ENCODE data around the gene PTPRCAP.
"Not testable (repeated sequence)": the region's sequence is repeated elsewhere in the genome, so short reads cannot be mapped to it uniquely, and the experiment has no call there.

The PTPRCAP gene

DNA sequence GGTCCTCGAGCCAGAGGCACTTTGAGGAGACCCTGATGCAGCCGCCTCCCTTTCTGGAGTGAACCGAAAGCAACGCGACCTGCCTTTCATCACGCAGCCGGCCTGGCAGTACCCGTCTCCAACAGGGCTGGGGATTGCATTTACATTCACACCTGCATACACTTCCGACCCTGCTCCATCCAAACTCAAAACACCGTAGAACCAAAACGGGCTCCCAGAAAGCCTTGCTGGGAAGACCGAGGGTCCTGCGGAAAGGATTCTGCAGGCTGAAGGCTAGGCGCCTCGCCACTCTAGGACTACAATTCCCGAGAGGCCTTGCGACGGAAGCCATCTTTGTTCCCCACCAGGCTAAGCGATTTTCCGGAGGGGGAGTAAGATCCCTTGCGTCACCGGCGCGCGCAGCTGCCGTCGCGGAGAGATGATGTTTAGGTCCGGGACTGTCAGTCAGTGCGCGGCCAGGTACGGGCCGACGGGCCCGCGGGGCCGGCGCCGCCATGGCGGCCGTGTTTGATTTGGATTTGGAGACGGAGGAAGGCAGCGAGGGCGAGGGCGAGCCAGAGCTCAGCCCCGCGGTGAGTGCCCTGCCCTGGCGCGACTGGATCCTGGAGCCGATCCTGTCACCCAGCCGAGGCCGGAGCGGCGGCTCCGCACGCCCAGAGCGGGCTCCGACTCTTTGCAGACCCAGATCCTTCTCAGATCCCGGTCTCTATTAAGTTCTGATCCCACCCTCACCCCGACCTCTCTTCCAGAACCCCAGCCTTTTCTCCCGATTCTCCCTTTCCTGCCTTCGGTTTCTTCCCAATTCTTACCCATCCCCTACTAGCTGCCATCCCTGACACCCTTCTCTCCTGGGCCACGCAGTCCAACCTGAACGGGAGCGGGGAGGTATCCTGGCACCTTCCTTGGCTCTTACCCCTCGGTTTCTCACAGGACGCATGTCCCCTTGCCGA lies 9.2 kb downstream of the PTPRCAP start, which contains the start of gene RPS6KB2:
TSS of gene RPS6KB2 (plus strand) at position 443 of the 950 bp plus-strand sequence. CDS start at position 495, 52 bp downstream.
- peak; percentile 86 for DNase-seq (ENCODE audit: low spot score)
- no peak for FAIRE-seq

DNA sequence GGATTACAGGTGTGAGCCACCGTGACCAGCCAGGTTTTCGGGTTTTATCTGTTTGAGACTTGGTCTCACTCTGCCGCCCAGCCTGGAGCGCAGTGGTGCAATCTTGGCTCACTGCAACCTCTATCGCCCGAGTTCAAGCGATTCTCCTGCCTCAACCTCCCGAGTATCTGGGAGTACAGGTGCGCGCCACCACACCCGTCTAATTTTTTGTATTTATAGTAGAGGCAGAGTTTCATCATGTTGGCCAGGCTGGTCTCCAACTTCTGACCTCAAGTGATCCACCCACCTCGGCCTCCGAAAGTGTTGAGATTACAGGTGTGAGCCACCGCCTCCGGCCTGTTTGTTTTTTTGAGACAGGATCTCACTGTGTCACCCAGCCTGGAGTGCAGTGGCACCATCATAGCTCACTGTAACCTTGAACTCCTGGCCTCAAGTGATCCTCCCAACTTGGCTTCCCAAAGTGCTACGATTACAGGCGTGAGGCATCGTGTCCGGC lies 10.1 kb downstream of the PTPRCAP start:
- DNase-seq (ENCODE audit: low spot score); FAIRE-seq: not testable (repeated sequence)

DNA sequence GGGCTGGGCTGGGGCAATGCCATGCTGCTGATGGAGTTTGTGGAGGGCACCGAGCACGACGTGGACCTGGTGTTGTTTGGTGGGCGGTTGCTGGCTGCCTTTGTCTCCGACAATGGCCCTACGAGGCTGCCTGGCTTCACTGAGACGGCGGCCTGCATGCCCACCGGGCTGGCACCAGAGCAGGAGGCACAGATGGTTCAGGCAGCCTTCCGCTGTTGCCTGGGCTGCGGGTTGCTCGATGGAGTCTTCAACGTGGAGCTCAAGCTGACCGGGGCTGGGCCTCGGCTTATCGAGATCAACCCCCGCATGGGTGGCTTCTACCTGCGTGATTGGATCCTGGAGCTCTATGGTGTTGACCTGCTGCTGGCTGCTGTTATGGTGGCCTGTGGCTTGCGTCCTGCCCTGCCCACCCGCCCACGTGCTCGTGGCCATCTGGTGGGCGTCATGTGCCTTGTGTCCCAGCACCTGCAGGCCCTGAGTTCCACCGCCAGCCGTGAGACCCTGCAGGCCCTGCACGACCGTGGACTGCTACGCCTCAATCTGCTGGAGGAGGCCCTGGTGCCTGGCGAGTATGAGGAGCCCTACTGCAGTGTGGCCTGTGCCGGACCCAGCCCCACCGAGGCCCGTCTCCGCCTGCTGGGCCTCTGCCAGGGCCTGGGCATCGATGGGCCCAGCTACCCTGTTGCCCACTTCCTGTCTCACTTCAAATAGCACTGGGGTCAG lies 13.4 kb downstream of the PTPRCAP start:
- FAIRE-seq (no peak), DNase-seq (ENCODE audit: low spot score) (no peak)

DNA sequence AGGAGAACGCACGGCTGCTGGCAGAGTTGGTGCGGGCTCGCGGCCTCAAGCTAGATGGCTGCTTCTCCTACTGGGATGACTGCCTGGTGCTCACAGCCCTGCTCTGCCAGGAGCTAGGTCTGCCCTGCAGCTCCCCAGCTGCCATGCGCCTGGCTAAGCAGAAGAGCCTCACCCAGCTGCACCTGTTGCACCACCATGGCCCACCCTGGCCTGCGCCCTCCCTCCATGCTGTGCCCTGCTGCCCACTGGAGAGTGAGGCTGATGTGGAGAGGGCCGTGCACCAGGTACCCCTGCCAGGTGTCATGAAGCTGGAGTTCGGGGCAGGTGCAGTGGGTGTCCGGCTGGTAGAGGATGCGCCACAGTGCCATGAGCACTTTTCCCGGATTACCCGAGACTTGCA lies 14.0 kb downstream of the PTPRCAP start:
- DNase-seq (ENCODE audit: low spot score) = no peak
- FAIRE-seq = no peak

DNA sequence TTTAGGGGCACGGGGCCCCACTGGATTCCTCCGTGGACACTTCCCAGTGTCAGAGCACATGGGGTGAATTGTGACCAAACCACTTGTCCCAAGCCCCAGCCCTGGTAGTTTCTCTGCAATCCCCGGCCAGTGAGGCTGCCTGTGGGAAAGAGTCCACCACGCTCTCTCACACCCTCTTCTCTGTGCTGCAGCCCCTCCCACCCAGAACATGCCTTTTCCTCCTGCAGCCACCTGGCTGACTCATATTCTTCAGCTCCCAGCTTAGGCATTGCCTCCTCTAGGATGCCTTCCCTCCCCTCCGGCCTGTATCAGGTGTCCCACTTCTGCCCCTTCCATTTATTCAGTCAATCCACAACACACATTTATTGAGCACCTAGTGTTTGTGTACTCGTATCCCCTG lies 14.6 kb downstream of the PTPRCAP start:
- DNase-seq (ENCODE audit: low spot score) (no peak), FAIRE-seq (no peak)

DNA sequence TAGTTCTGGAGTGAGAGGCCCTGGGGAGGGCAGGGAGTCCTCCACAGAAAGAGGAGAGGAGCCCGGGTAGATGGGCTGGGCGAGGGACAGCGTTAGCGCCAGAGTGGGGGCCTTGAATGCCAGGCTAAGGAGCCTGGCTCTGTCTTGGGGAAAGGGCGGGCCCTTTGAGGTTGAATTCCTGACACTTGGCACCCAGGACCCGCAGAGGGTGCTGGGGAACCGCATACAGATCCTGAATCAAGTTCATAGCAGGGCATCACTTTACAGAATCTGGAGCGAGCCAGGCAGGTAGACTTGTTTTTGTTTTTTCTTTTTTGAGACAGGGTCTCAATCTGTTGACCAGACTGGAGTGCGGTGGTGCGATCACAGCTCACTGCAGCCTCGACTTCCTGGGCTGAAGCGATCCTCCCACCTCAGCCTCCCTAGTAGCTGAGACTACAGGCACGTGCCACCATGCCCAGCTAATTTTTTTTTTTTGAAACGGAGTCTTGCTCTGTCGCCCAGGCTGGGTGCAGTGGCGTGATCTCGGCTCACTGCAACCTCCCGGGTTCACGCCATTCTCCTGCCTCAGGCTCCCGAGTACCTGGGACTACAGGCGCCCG lies 16.0 kb downstream of the PTPRCAP start:
- FAIRE-seq (no peak), DNase-seq (ENCODE audit: low spot score) (no peak)

DNA sequence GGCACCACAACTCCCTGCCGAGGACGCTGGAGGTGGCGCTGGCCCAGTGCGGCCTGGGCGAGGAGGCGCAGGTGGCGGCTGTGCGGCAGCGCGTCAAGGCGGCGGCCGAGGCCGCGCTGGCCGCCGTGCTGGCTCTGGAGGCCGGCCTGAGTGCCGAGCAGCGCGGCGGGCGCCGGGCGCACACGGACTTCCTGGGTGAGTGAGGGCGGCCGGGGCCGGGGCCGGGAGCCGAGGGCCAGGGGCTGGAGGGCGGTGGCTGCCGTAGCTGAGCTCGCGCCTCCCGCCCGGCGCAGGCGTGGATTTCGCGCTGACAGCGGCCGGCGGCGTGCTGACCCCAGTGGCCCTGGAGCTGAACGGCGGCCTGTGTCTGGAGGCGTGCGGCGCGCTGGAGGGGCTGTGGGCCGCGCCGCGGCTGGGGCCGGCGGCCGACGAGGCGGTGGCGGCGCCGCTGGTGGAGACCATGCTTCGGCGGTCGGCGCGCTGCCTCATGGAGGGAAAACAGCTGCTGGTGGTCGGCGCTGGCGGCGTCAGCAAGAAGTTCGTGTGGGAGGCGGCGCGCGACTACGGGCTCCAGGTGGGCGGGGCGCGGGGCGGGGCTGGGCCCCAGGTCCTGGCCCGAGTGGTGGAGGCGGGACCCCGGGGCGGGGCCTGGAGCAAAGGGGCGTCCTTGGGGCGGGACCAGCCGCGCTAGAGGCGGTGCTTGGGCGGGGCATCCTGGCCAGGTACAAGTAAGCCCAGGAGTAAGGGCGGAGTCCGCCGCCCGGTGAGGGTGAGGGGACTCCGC lies 16.6 kb downstream of the PTPRCAP start:
- FAIRE-seq (no peak), DNase-seq (ENCODE audit: low spot score) (peak; percentile 69)

DNA sequence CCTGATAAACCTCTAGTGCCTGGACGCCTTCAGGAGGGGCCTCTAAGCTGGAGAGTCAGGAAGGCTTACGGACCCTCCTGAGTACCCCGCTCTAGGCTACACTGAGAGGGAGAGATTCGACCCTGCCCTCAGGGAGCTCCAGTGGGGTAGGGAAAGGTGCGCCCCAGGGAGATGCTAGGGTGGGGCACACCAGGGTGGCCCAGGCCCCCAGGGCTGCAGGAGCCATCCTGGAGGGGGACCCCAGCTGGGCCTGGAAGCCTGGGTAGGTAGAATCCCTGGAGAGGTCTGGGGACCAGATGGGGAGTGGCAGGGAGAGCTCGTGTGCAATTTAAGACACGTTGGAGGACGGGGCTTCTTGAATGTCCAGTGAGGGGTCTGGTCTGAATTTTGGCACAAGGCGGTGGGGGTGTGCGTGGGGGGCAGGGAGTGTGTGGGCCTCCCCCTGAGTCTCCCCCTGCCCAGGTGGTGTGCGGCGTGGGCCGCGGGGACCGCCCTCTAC lies 17.3 kb downstream of the PTPRCAP start:
- DNase-seq (ENCODE audit: low spot score) (no peak), FAIRE-seq (no peak)

DNA sequence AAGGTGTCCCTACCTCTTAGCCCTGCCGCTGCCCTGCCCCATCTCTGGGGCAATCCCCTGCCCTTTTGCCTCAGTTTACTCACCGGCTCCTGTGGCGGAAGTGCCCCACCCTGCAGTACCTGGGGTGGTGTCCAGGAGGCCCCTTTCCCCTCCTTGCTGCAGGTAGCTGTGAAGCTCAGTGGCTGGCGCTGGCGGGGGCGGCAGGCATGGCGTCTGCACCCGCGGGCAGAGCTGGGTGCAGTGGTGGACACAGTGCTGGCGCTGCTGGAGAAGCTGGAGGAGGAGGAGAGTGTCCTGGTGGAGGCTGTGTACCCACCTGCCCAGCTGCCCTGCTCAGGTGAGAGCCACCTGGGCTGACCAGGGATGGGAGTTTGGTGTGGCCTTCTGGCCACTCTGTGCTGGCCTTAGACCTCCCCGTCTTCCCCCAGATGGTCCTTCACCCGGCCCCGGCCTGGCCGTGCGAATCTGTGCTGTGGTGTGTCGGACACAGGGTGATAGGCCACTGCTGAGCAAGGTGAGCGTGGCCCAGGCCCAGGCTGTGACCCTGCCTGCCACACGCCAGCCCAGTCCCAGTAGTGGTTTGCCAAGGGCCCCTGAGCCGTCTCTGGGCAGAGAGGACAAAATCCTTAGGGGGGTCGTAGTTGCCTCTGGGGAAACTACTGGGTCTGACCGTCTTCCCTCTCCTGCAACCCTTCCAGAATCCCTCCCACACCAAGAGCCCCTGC lies 18.0 kb downstream of the PTPRCAP start:
- DNase-seq (ENCODE audit: low spot score) (no peak), FAIRE-seq (no peak)

DNA sequence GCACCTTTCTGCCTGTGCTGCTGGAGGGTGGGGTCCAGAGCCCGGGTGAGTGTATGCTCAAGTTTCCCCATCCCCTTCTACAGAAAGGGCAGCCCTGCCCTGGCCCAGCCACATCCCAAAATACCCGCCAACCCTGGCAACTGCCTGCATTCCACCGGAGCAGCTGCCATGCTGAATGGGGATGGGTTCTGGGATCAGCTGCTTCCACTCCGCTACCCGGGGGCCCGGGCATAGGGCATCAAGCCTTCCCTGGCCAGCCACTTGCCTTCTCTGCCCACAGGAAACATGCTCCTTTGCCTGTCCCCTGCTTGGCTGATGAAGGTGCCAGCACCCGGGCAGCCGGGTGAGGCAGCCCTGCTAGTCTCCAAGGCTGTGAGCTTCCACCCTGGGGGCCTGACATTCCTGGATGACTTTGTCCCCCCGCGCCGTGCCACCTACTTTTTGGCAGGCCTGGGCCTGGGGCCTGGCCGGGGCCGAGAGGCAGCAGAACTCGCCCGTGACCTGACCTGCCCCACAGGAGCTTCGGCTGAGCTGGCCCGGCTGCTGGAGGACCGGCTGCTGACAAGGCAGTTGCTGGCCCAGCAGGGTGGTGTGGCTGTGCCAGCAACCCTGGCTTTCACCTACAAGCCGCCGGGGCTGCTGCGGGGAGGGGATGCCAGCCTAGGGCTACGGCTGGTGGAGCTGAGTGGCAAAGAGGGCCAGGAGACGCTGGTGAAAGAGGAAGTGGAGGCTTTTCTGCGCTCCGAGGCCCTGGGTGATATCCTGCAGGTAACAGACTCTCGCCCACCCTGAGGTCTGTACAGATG lies 18.8 kb downstream of the PTPRCAP start:
- DNase-seq (ENCODE audit: low spot score) (no peak), FAIRE-seq (no peak)

DNA sequence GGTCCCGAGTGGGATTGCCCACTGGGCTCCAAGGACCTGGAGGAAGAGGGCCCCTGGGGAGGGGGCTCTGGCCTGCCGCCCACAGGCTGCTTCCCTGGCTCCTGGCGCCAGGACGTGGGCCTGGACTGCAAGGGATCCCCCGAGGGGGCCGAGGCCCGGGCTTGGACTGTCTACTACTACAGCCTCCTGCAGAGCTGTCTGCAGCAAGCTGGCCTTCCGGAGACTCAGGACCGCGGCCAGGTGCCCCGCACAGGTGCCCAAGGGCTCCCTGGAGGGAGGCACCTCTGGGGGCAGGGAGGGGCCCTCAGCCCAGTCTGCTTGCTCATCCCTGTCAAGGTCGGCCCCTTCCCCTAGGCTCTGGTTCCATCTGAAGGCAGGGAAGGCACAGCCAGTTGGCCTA lies 20.1 kb downstream of the PTPRCAP start:
- FAIRE-seq = no peak

DNA sequence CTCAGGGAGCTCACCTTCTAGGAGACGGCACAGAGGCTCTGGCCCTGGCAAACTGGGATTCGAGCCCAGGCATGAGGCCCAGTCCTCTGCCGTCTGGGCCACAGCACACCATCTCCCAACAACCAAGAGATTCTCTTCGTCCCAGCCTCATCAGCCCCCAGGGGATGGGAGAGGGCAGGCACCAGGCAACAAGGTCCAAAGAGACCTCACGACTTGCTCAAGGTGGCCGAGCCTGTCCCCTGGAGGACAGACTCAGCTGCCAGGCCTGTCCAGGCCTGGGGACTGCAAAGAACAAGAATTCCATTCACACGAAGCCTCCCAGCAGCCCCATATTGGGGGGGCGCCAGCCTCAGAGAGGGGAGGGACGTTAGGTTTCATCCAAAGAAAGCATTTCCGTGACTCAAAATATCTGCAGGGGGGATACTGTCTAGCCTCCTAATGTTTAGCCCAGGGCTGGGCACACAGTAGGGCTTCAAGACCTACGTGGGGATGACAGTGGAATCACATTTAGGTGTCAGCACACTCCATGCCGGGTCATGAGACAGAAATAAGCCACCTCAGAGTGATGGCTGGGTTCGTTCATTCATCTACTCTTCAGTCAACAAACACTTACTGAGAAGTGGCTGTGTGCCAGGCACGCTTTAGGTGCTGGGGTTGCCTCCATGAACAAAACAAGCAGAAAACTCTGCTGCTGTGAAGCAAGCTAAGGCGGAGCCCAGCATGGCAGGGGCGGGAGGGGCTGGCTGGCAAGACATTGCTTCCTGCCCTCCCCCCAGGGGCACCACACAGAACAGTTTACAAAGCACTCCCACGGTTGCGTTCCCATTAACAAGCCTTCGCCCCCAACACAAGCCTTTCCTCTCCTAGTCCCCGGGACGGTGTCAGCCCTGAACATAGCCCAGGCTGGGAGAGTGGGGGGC lies 20.8 kb downstream of the PTPRCAP start:
- FAIRE-seq (no peak), DNase-seq (ENCODE audit: low spot score) (no peak)

More for the DNA sequence above, 20.1 kb downstream of the PTPRCAP start:
- no peak for DNase-seq (ENCODE audit: low spot score)

DNA sequence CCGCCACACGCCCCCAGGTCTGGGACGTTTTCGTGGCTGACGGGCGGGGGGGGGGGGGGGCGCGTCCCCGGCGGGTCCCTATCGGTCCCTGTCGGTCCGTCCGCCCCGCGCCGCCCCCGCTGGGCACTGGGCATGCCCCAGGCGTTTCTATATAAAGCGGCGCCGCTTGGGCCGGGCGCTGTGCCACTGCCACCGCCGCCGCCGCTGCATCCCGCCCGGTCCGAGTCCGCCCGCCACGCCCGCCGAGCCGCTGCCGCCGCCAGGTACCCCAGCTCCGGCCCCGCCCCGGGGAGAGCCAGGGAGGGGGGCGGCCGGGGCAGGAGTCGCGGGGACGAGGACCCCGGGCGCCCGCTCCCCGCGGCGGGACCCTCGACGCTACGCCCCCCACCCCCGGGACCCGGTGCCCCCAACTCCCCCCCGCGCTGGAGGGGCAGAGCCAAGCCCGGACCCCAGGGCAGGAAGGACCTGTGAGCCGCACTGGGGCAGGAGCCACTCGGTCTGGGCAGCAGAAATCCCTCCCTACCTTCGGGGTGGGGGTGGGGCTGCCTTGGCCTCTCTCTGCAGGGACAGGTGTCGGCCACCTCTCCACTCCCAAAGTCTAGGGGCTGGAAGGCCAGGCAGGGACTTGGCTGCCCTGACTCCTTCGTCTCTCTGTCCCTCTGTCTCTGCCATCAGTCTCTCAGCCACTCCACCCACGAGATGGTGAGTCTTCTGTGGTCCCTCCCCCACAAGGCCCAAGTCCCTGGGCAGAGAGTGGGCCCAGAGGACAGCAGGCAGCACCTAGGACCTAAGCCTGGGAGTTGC lies 21.8 kb downstream of the PTPRCAP start, which contains the start of gene CARNS1:
TSS of gene CARNS1 (plus strand) at position 178 of the 804 bp plus-strand sequence. CDS start at position 700, 522 bp downstream.
- no peak for FAIRE-seq

DNA sequence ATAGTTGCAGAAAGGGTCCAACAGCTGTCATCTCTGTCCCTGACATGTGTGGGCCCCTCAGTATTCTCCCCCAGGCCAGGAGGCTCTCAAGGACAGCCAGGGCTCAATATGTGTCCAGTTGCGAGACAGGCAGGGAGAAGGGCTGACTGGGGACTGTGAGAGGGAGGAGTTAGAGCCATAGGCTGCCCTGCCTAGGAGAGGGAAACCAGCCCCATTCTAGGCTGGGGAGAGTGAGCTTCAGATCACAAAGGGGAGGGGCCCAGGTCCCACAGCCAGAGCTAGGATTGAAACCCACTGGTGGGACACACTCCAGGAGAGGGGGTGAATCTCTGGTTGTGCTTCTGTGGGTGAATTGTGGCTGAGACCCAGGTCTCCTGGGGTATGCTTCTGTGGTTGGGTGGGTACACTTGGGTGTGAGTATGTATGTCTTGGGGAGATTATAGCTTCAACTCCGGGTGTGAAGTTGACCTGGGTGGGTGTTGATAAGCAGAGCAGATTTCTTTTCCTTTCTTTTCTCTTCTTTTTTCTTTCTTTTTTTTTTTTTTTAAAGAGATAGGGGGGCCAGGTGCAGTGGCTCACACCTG lies 24.1 kb downstream of the PTPRCAP start:
- no peak for FAIRE-seq
- no peak for DNase-seq (ENCODE audit: low spot score)

More for the DNA sequence above, 21.8 kb downstream of the PTPRCAP start, which contains the start of gene CARNS1:
- DNase-seq (ENCODE audit: low spot score) = no peak

DNA sequence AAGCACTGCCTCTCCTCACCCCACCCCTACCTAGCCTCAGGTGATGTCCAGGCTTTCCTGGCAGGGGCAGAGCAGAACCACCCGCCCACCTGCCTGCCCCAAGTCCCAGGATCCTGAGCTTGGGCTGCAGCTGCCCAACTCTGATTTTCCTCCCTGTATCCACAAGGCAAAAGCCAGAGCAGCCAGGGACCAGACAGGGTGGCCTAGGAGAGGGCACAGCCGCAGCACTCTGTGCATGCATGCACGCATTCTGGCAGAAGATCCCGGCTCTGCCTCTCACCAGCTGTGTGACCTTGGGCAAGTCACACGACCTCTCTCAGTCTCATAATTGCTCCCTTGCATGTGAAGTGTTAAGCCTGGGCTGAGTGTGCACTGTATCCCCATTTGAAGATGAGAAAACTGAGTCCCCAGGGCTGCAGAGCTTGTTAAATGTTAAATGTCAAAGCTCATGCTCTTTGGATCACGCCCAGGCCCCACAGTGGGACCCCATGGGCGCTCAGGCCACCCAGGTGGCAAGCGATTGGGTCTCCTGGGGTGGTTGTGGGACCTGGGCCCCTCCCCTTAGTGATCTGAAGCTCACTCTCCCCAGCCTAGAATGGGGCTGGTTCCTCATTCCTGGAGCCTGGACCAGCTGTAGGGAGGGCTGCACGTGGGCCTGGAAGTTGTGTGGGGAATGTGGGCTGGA lies 24.8 kb downstream of the PTPRCAP start:
- DNase-seq (ENCODE audit: low spot score) = no peak
- FAIRE-seq = no peak

DNA sequence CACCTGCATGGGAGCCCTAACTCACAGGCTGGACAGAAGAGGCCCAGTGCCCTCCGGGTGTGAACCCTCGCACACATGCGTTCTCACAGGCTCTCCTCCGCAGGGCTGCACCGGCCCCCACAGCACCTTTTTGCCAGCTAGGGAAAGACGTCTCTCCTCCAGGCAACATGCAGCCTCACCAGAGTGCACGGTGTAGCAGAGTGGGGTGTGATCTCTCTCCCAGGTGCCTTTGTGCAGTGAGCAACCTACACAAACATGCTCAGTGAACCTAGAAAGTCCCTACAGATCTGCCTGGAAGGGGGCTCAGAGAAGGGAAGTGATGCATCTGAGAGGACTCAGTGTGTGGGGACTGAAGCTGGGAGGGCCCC lies 25.7 kb downstream of the PTPRCAP start:
- FAIRE-seq = no peak
- no peak for DNase-seq (ENCODE audit: low spot score)
